Central memory CD8-positive, alpha-beta T cell (primary cell): ENCODE data around the gene HIBADH.

Experiments
- ATAC-seq: fragments of 150-1000 bp; cut with Tn5 transposase; replicated peaks from 2 replicates; pipeline ENCODE4 v1.10.0; 2022; ENCODE audit warnings: mild to moderate bottlenecking, moderate FRiP score, moderate number of reproducible peaks; ENCODE audit not compliant: poor library complexity, severe bottlenecking; ENCODE audit errors: extremely low read depth
- DNase-seq, 2 donors: peaks; one replicate each; pipeline ENCODE4 v3.0.0; 2021; ENCODE audit warnings: low spot score in 2 of 2
- H3K27ac Mint-ChIP-seq: one replicate; pipeline ENCODE4 v1.8.0; 2022; ENCODE audit warnings: low read depth, mild to moderate bottlenecking, moderate library complexity, mixed read lengths
- H3K27me3 Mint-ChIP-seq: one replicate; pipeline ENCODE4 v1.8.0; 2022; ENCODE audit warnings: mixed read lengths
- H3K36me3 Mint-ChIP-seq: one replicate; pipeline ENCODE4 v1.8.0; 2022; ENCODE audit warnings: mild to moderate bottlenecking, moderate library complexity, mixed read lengths; ENCODE audit not compliant: insufficient read depth
- H3K4me1 Mint-ChIP-seq: one replicate; pipeline ENCODE4 v1.8.0; 2022; ENCODE audit warnings: mixed read lengths
- H3K4me3 Mint-ChIP-seq: one replicate; pipeline ENCODE4 v1.8.0; 2022; ENCODE audit warnings: mild to moderate bottlenecking, moderate library complexity, mixed read lengths
- H3K9me3 Mint-ChIP-seq: one replicate; pipeline ENCODE4 v1.8.0; 2022; ENCODE audit warnings: mixed read lengths

The HIBADH gene

DNA sequence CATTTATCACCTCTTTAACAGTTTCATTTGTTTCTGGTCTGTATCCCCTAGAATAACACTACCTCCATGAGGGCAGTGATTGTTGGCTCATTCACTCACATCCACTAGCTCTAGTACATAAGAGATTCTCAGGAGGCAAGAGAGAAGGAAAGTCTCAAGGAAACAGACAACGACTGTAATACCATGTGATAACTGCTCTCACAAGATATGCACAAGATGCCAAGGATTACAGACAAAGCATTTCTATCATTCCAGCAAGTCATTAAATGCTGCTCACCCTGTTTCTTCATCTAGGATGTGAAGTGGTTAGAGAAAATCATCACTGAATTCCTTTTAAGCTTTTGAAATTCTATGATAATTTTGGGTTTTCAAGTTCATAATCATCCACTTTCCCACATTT, 115.3 kb downstream of the HIBADH start:
- no peak overlapping the region for H3K27ac Mint-ChIP-seq
- no peaks in the 10 kb centered on the region for H3K4me1 Mint-ChIP-seq

DNA sequence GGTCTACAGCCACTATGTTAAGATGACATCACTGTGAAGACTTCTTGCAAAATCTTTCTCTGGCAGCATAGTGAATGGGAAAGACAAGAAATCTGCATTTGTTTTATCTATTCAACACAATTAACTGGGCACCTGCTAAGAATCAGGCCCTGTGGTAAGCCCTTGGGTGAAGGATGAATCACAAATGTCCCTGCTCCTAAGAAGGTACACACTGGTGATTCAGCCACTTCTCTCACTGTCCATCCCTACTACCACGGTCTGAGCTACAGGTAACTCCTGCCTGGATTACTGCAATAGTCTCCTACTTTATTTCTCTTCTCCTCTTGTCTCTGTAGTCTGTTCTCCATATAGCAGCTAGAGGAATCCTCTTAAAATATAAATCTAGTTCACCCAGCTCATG, 116.1 kb downstream of the HIBADH start:
- H3K4me1 Mint-ChIP-seq: no peaks in the 10 kb centered on the region
- DNase-seq (no peak), ATAC-seq (no peak)
- no peaks in the 10 kb centered on the region for H3K27me3 Mint-ChIP-seq
- no peaks in the 10 kb centered on the region for H3K9me3 Mint-ChIP-seq
- H3K36me3 Mint-ChIP-seq: peaks cover 5% of the 10 kb centered on the region
- no peak overlapping the region for H3K27ac Mint-ChIP-seq
- no peak overlapping the region for H3K4me3 Mint-ChIP-seq

More for the DNA sequence above, 115.3 kb downstream of the HIBADH start:
- DNase-seq (no peak), ATAC-seq (no peak)
- Mint-ChIP-seq H3K4me3 (no peak overlapping the region), H3K36me3 (peaks cover 4% of the 10 kb centered on the region), H3K27me3 (no peaks in the 10 kb centered on the region), H3K9me3 (no peaks in the 10 kb centered on the region)

DNA sequence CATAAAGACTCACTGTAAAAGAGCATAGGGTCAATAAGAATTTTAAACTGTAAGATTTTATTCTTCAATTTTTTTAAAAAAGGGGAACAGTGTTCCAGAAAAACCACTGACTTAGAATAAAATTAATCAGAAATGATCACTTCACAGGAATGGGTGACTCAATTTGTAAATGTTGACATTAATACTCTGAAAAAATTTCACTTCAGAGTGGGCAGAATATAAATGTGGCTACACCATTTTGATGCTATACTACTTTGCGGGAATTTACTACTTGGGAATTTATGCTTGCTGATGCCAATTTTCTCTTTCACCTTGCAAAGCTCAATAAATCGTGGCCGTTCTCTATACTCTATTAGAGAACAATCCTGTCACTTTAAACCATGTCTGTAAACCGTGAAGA, 126.9 kb downstream of the HIBADH start:
- ATAC-seq: no peak

DNA sequence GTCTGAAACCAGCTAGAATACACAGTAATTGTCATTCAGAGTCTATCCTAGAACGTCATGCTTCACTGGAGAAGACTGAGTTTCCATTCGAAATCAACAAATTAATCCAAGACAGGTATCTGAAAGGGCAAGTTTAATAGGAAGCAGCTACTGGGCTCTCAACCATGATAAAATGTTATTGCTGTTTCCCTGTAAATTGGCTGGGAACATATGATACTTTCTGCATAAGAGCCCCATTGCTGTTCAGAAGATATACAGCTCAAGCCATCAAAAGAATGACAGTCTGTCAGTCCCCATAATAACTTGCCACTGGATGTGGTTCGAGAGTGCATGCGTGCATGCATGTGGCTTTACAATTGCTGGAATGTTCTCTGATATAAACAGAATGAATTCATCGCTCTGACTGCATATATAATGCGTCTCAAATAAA, 129.0 kb downstream of the HIBADH start:
- no peaks in the 10 kb centered on the region for H3K9me3 Mint-ChIP-seq
- ATAC-seq: no peak
- H3K4me3 Mint-ChIP-seq: no peak overlapping the region
- H3K4me1 Mint-ChIP-seq: no peaks in the 10 kb centered on the region
- no peaks in the 10 kb centered on the region for H3K27me3 Mint-ChIP-seq
- H3K27ac Mint-ChIP-seq: no peak overlapping the region
- H3K36me3 Mint-ChIP-seq: peaks cover 10% of the 10 kb centered on the region
- DNase-seq: no peak

More for the DNA sequence above, 126.9 kb downstream of the HIBADH start:
- no peaks in the 10 kb centered on the region for H3K9me3 Mint-ChIP-seq
- H3K4me1 Mint-ChIP-seq: no peaks in the 10 kb centered on the region
- H3K27me3 Mint-ChIP-seq: no peaks in the 10 kb centered on the region
- H3K27ac Mint-ChIP-seq: no peak overlapping the region
- H3K36me3 Mint-ChIP-seq: peaks cover 6% of the 10 kb centered on the region
- H3K4me3 Mint-ChIP-seq: no peak overlapping the region
- DNase-seq: no peak

DNA sequence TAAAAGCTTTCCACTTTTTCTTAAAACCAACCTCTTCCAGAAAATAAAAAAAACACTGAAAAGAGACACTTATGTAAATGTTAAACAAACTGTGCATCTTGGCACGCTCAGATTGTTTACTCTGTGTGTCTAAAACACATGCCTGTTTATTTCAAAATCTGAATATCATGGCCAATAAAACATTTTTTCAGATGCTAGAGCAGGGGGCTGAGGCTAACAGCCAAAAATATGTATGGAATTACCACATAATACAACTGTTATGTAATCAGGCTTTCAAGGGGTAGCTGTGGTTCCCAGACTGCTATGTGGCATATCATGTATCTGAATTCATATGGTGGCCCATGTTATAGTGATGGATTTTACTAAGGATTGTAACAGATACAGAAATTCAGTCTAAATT, 130.4 kb downstream of the HIBADH start:
- DNase-seq (no peak), ATAC-seq (no peak)
- Mint-ChIP-seq H3K4me3 (no peak overlapping the region), H3K9me3 (no peaks in the 10 kb centered on the region), H3K4me1 (no peaks in the 10 kb centered on the region), H3K36me3 (peaks cover 12% of the 10 kb centered on the region), H3K27me3 (no peaks in the 10 kb centered on the region), H3K27ac (no peak overlapping the region)

DNA sequence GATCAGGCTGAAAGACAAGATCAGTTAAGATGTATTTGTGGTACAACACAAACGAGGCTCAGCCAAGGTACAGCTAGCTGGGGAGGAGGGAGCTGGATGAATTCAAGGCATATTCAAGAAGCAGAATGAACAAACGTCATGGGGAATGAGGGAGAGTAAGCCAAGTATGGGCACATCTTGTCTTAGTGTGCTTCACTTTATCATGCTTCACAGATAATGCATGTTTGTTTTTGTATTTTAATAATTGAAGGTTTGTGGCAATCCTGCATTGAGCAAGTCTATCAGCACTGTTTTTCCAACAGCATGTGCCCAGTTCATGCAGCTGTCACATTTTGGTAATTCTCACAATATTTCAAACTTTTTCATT, 135.4 kb downstream of the HIBADH start:
- DNase-seq: no peak
- no peak overlapping the region for H3K4me3 Mint-ChIP-seq
- H3K4me1 Mint-ChIP-seq: no peaks in the 10 kb centered on the region
- H3K27me3 Mint-ChIP-seq: no peaks in the 10 kb centered on the region
- no peak overlapping the region for H3K27ac Mint-ChIP-seq
- H3K36me3 Mint-ChIP-seq: peaks cover 18% of the 10 kb centered on the region
- no peak for ATAC-seq
- no peaks in the 10 kb centered on the region for H3K9me3 Mint-ChIP-seq

DNA sequence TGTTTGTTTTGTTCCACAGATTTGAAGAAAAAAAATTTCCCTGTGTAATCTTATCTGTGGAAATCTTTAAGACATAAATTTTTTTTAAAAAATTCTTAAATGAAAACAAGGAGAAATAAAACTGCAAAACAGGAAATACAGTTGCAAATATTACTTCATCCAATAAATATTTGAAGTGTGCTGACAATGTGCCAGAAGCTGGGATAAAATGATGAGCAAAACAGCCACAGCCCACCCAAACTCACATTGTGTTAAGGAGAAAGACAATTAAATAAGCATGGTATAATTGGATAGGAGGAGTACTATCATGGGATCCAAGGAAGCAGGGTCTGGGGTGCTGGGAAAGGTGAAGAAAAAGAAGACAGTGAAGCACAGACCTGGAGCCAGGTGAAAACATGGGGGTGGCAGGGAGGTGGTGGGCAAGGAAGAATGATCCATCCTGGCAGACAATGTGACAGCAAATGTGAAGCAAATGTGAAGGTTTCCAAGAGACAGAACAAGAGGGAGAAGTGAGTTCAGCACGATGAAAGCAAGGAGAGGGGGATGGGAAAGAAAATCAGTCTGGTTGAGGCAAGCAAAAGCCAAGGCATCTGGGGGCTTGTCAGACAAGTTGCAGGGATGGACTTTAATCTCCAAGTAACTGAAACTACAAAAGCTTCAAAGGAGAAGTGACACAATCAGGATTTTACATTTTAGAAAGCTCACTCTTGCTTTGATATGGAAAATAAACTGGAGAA, 135.9 kb downstream of the HIBADH start:
- DNase-seq: no peak
- H3K27ac Mint-ChIP-seq: no peak overlapping the region
- peaks cover 18% of the 10 kb centered on the region for H3K36me3 Mint-ChIP-seq
- H3K4me1 Mint-ChIP-seq: no peaks in the 10 kb centered on the region
- no peak for ATAC-seq
- no peaks in the 10 kb centered on the region for H3K9me3 Mint-ChIP-seq
- no peak overlapping the region for H3K4me3 Mint-ChIP-seq
- H3K27me3 Mint-ChIP-seq: no peaks in the 10 kb centered on the region

DNA sequence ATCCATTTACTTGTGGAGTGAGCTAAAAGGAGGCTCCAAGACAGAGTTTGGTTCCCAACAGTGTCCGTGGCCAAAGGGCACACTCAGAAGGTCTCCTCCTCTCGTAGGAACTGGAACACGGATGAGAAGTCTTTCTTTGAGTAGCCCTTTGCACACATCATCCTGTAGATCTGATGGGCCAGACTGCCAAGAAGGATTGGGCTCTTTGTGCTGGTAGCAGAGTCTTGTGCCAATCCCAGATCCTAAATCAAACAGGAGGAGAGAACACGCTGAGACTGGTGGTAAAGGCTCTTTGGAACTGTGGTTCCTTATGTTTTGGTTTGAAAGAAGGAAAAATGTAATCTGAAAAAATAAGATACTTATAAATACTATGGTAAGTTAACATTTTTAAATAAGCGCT, 136.6 kb downstream of the HIBADH start:
- Mint-ChIP-seq H3K36me3 (peaks cover 16% of the 10 kb centered on the region), H3K27ac (no peak overlapping the region), H3K4me1 (no peaks in the 10 kb centered on the region), H3K9me3 (no peaks in the 10 kb centered on the region), H3K4me3 (no peak overlapping the region), H3K27me3 (no peaks in the 10 kb centered on the region)
- ATAC-seq (no peak), DNase-seq (no peak)

DNA sequence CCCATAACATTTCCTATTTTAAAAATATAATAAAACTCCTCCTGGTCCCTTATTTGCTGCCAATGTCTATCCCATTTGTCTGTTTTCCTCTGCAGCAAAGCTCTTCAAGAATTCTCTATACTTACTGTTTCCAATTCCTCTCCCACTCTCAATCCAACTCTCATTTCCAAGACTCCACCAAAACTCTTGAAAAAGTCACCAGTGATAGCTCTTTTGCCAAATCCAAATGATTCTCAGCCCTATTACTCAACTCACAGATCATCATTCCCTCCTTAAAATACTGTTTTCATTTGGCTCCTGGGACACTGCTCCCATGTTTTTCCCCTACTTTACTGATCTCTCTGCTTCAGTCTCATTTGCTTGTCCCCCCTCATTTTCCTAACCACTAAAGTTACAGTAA, 139.4 kb downstream of the HIBADH start:
- Mint-ChIP-seq H3K27me3 (no peaks in the 10 kb centered on the region), H3K9me3 (no peaks in the 10 kb centered on the region), H3K36me3 (peaks cover 8% of the 10 kb centered on the region), H3K4me1 (no peaks in the 10 kb centered on the region), H3K4me3 (no peak overlapping the region), H3K27ac (no peak overlapping the region)
- DNase-seq (no peak), ATAC-seq (no peak)

DNA sequence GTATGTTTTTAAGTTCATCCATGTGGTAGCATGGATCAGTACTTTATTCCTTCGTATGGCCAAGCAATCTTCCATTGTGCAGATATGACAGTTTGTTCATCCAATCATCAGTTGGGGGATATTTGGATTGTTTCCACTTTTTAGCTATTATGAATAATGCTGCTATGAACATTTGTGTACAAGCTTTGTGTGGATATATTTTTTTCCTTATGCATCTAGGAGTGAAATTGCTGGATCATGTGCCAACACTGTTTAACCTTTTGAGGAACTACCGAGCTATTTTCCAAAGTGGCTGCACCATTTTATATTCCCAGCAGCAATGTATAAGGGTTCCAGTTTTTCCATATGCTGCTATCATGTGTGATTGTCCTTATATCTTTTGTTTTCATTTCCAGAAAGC, 140.1 kb downstream of the HIBADH start:
- Mint-ChIP-seq H3K4me3 (no peak overlapping the region), H3K27me3 (no peaks in the 10 kb centered on the region)

DNA sequence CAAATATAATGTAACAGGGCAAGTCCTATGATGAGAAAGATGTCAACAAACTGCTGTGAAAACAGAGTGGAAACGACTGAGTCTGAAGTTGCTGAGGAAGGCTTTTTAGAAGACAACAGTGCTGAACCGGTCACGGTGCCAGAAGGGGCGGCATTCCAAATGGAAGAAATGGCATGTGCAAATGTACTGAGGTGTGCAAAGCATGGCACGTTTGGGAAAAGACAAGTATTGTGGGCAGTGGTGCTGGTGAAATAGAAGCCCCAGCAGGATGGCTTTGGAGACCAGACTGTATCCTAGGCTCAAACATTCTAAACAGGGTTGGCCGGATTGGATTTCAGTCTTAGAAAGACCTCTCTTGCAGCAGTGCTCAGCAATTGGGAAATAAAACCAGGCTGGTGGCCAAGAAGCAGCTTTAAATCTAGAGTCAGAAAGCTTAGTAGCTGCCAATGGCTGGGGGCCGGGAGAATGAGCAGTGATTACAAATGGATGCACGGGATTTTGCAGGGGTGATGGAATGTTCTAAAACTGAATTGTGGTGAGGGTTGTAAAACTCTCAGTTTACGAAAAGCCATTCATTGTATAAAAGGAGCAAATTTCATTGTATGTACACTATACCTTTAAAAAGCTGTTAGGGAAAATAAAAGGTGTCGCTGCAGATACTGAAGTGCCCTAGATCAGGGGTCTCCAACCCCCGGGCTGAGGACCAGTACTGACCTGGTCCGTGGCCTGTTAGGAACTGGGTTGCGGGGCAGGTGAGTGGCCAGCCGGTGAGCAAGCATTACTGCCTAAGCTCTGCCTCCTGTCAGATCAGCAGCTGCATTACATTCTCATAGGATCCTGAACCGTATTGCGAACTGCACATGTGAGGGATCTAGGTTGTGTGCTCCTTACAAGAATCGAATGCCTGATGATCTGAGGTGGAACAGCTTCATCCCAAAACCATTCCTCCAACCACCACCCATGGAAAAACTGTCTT, 141.6 kb downstream of the HIBADH start:
- ATAC-seq: no peak
- H3K27me3 Mint-ChIP-seq: no peaks in the 10 kb centered on the region
- H3K9me3 Mint-ChIP-seq: no peaks in the 10 kb centered on the region
- H3K4me1 Mint-ChIP-seq: no peaks in the 10 kb centered on the region
- no peak overlapping the region for H3K4me3 Mint-ChIP-seq
- peaks cover 5% of the 10 kb centered on the region for H3K36me3 Mint-ChIP-seq
- H3K27ac Mint-ChIP-seq: no peak overlapping the region
- DNase-seq: no peak

More for the DNA sequence above, 140.1 kb downstream of the HIBADH start:
- Mint-ChIP-seq H3K27ac (no peak overlapping the region), H3K4me1 (no peaks in the 10 kb centered on the region), H3K36me3 (peaks cover 8% of the 10 kb centered on the region), H3K9me3 (no peaks in the 10 kb centered on the region)
- no peak for ATAC-seq
- DNase-seq: no peak

DNA sequence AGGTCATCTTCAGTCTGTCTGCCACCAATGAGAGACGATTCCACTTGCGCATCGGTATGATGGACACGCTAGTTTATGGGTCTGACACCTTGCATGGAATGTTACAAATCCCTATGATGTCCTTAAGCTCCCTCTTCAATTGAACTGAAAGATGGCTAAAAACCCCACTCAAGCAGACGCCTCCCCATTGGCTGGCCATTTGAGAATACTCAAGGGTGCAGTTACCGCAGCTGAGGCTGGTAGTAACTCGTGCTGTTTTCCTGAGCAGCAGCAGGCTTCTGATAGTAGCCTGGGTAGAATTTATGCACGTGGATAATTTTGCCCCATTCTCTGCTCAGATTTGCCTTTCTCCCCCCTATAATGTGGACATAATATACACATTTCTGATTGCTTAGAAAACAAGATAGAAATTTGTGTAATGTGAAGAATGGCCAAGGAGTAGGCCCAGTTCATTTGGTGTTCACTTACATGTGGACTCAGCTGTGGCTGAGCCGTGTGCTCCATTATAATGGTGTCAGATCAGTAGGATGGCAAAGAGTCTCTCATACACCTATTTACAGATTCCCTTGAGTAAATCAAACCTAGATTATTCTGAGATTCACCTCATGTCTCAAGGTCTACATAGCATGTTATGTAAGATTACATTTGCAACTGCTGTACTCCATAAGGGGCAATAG, 142.8 kb downstream of the HIBADH start:
- no peak overlapping the region for H3K4me3 Mint-ChIP-seq
- ATAC-seq: no peak
- H3K4me1 Mint-ChIP-seq: no peaks in the 10 kb centered on the region
- H3K27me3 Mint-ChIP-seq: no peaks in the 10 kb centered on the region
- no peak overlapping the region for H3K27ac Mint-ChIP-seq
- no peaks in the 10 kb centered on the region for H3K9me3 Mint-ChIP-seq
- DNase-seq: no peak
- no peaks in the 10 kb centered on the region for H3K36me3 Mint-ChIP-seq
